ENCODE results near the gene TSPAN10. TPM values are rescaled to one million over a fixed set of nuclear protein-coding genes. Genes with fewer than 3 reads are reported as not detected.

The TSPAN10 gene
- total RNA-seq, 4 donors from 2014 or later, result 0.32 to 0.92 TPM; not detected in 2

- H3K4me3 ChIP-seq, result no peak overlapping the region
- H3K27me3 ChIP-seq, result no peaks in the 10 kb centered on the region
- TF ChIP-seq POLR2A (IDR thresholded peaks at IDR 0.05; ENCODE audit: low read depth), result no peak
- no peak for TF ChIP-seq POLR2AphosphoS5 (IDR thresholded peaks at IDR 0.05)
- no peak for TF ChIP-seq CTCF (IDR thresholded peaks at IDR 0.05)
- no peak for TF ChIP-seq EP300 (IDR thresholded peaks at IDR 0.05)
- no peaks in the 10 kb centered on the region for H3K9me3 ChIP-seq
- 84% methylated on average over 22 of the region's 25 CpGs for WGBS
- H3K36me3 ChIP-seq, result peaks cover 64 to 95% (median 93%) of the 10 kb centered on the region in 4 donors
- DNase-seq (ENCODE audit: extremely low spot score), result no peak
- H3K4me1 ChIP-seq, result peaks cover 21 to 29% (median 22%) of the 10 kb centered on the region in 4 donors
- intact Hi-C loops (cut with DNase I), result no loop called here
- no peak overlapping the region for H3K27ac ChIP-seq (replicated peaks in 1 of 4)
Observed at GRCh38 chr17:81697261-81698044, 60.5 kb downstream of the TSPAN10 start.

Small RNA genes lying within 50 kb of the gene (small RNA-seq; reads per million reads assigned to genes)
- gene MIR6786, result 0 to 0.84 (median 0.17) reads per million in 3 donors

Other genes with a start within 250 kb of the TSPAN10 start
- 10 to 100 TPM; 15.9 to 38.1 (median 21.1) TPM for gene BAHCC1, start 241.7 kb upstream of the TSPAN10 start, total RNA-seq
- 1,000 to 10,000 TPM in 3 of 4 donors, 100 to 1,000 TPM in 1; 972 to 1,850 (median 1,126) TPM for gene ACTG1, start 124.4 kb upstream of the TSPAN10 start, total RNA-seq
- 1 to 10 TPM; 1.2 to 2.4 (median 1.7) TPM for gene FSCN2, start 108.8 kb upstream of the TSPAN10 start, total RNA-seq
- 10 to 100 TPM; 13.7 to 33.3 (median 18.6) TPM for gene FAAP100, start 84.8 kb upstream of the TSPAN10 start, total RNA-seq
- gene NPLOC4, start 84 bp upstream of the TSPAN10 start, total RNA-seq, result 10 to 100 TPM; 58.1 to 86.6 (median 65.7) TPM
- under 1 TPM in 1 of 4 donors, not detected in 3; 0.98 TPM for gene PDE6G, start 19.3 kb downstream of the TSPAN10 start, total RNA-seq
- gene OXLD1, start 29.4 kb downstream of the TSPAN10 start, total RNA-seq, result 10 to 100 TPM; 24.5 to 40.5 (median 31.1) TPM
- gene CCDC137, start 29.5 kb downstream of the TSPAN10 start, total RNA-seq, result 10 to 100 TPM in 3 of 4 donors, 1 to 10 TPM in 1; 8.9 to 14.1 (median 12.6) TPM
- 10 to 100 TPM; 23.7 to 38.3 (median 27.3) TPM for gene ARL16, start 46.6 kb downstream of the TSPAN10 start, total RNA-seq
- gene HGS, start 46.8 kb downstream of the TSPAN10 start, total RNA-seq, result 10 to 100 TPM; 47.8 to 99.1 (median 65.5) TPM
- gene MRPL12, start 66.2 kb downstream of the TSPAN10 start, total RNA-seq, result 10 to 100 TPM; 24.5 to 47.9 (median 39.2) TPM
- gene SLC25A10, start 75.1 kb downstream of the TSPAN10 start, total RNA-seq, result 1 to 10 TPM; 2.1 to 5.5 (median 4.8) TPM
- gene GCGR, start 167.0 kb downstream of the TSPAN10 start, total RNA-seq, result under 1 TPM in 2 of 4 donors, not detected in 2; 0.17 to 0.40 TPM
- gene MCRIP1, start 196.1 kb downstream of the TSPAN10 start, total RNA-seq, result 100 to 1,000 TPM in 3 of 4 donors, 10 to 100 TPM in 1; 83.5 to 146 (median 114) TPM
- gene PPP1R27, start 197.9 kb downstream of the TSPAN10 start, total RNA-seq, result not detected
- 100 to 1,000 TPM; 269 to 334 (median 313) TPM for gene P4HB, start 223.3 kb downstream of the TSPAN10 start, total RNA-seq
- gene ARHGDIA, start 234.1 kb downstream of the TSPAN10 start, total RNA-seq, result 100 to 1,000 TPM; 115 to 229 (median 202) TPM